ENCODE data around the gene TWF1. TPM values are rescaled to one million over a fixed set of nuclear protein-coding genes. Genes with fewer than 3 reads are reported as not detected.

TWF1 gene
- total RNA-seq, 1 experiment from 2014 or later, result 28.4 TPM

GRCh38 chr12:43766291-43766690, 39.8 kb downstream of the TWF1 start (continued):
- TF ChIP-seq ERG (CRISPR knock-in tag; IDR thresholded peaks at IDR 0.05) (no peak), ZNF263 (CRISPR knock-in tag; IDR thresholded peaks at IDR 0.05; ENCODE audit: low read depth) (no peak), ARID4B (CRISPR knock-in tag; IDR thresholded peaks at IDR 0.05; ENCODE audit: borderline replicate concordance) (no peak), AR (CRISPR knock-in tag; IDR thresholded peaks at IDR 0.05) (no peak), NR3C1 (CRISPR knock-in tag; conservative IDR thresholded peaks at IDR 0.05; ENCODE audit: low read depth) (no peak), PRRX2 (CRISPR knock-in tag; IDR thresholded peaks at IDR 0.05) (no peak), RELA (CRISPR knock-in tag; IDR thresholded peaks at IDR 0.05; ENCODE audit: borderline replicate concordance) (no peak), SMAD4 (CRISPR knock-in tag; IDR thresholded peaks at IDR 0.05) (no peak), FOXK1 (CRISPR knock-in tag; IDR thresholded peaks at IDR 0.05) (no peak), GTF2I (CRISPR knock-in tag; conservative IDR thresholded peaks at IDR 0.05) (no peak), ZNF425 (CRISPR knock-in tag; conservative IDR thresholded peaks at IDR 0.05) (no peak), ZNF138 (CRISPR knock-in tag; conservative IDR thresholded peaks at IDR 0.05) (no peak), ZNF532 (CRISPR knock-in tag; IDR thresholded peaks at IDR 0.05; ENCODE audit: borderline replicate concordance) (no peak), CDX4 (CRISPR knock-in tag; IDR thresholded peaks at IDR 0.05; ENCODE audit: borderline replicate concordance) (no peak)

Data from WTC11 (cell line).